Thoracic aorta (tissue), 2 donors: ENCODE measurements around the gene TYROBP. TPM values are rescaled to one million over a fixed set of nuclear protein-coding genes. Genes with fewer than 3 reads are reported as not detected.

ENCODE experiments used
- ATAC-seq: fragments of 150-250 bp; one replicate; pipeline ENCODE4 v1.8.0; 2017; ENCODE audit warnings: low read depth; ENCODE audit not compliant: insufficient number of reproducible peaks, low FRiP score
- DNase-seq: peaks from one replicate; pipeline ENCODE4 v3.0.0-alpha.2; 2020; ENCODE audit warnings: low spot score
- H3K27ac ChIP-seq, 2 donors: fragments of 200-600 bp; sonication (generic); 1 replicate in 1 of 2; 2 replicates in 1 of 2; pipeline ENCODE4 v1.5.1; 2016; ENCODE audit warnings: mild to moderate bottlenecking in 2 of 2, moderate library complexity in 2 of 2
- H3K27me3 ChIP-seq: fragments of 200-600 bp; sonication (generic); replicated peaks from 2 replicates; pipeline ENCODE4 v1.6.0; 2016; ENCODE audit warnings: mild to moderate bottlenecking; ENCODE audit not compliant: insufficient read depth
- H3K36me3 ChIP-seq: fragments of 200-600 bp; sonication (generic); one replicate; pipeline ENCODE4 v1.5.1; 2016
- H3K4me1 ChIP-seq, 2 donors: fragments of 200-600 bp; sonication (generic); 1 replicate in 1 of 2; 2 replicates in 1 of 2; pipeline versions ENCODE4 v1.5.1 to v1.6.0; 2016; ENCODE audit warnings: low read depth in 2 of 2, mild to moderate bottlenecking in 1 of 2; ENCODE audit not compliant: control insufficient read depth in 1 of 2
- H3K4me3 ChIP-seq: fragments of 200-600 bp; sonication (generic); 2 replicates; pipeline ENCODE4 v1.5.1; 2016; ENCODE audit warnings: mild to moderate bottlenecking
- H3K9me3 ChIP-seq: fragments of 200-600 bp; sonication (generic); 2 replicates; pipeline ENCODE4 v1.5.1; 2016
- CTCF ChIP-seq: fragments of 200-600 bp; sonication (generic); IDR thresholded peaks from one replicate; pipeline ENCODE4 v1.5.1; 2019; ENCODE audit warnings: antibody characterized with exemption
- total RNA-seq, 2 donors: library from RNA; depleted of rRNA; stranded (reverse); fragments of >200 nt; gene quantifications; one replicate each; pipeline versions ENCODE4 v1.1.0 to v1.2.3, GENCODE V29; 2016

The TYROBP gene
- total RNA-seq, 2 donors from 2014 or later, result 155 to 247 TPM

GRCh38 chr19:35945121-35945790 is 37.2 kb upstream of the TYROBP start:
- Histone ChIP-seq H3K4me1 (no peaks in the 10 kb centered on the region), H3K36me3 (peaks cover 3% of the 10 kb centered on the region), H3K9me3 (no peaks in the 10 kb centered on the region), H3K4me3 (no peak overlapping the region), H3K27me3 (no peaks in the 10 kb centered on the region), H3K27ac (no peak overlapping the region)
- DNase-seq (no peak), ATAC-seq (no peak)
- no peak for TF ChIP-seq CTCF

GRCh38 chr19:35944556-35944955 is 36.5 kb upstream of the TYROBP start:
- no peak for ATAC-seq
- Histone ChIP-seq H3K36me3 (peaks cover 3% of the 10 kb centered on the region), H3K4me1 (no peaks in the 10 kb centered on the region), H3K9me3 (no peaks in the 10 kb centered on the region), H3K27me3 (no peaks in the 10 kb centered on the region), H3K27ac (no peak overlapping the region), H3K4me3 (no peak overlapping the region)
- no peak for DNase-seq
- TF ChIP-seq CTCF, result no peak

- Histone ChIP-seq H3K36me3 (peaks cover 3% of the 10 kb centered on the region), H3K27ac (no peak overlapping the region), H3K4me3 (no peak overlapping the region), H3K9me3 (no peaks in the 10 kb centered on the region), H3K4me1 (peaks cover 0 to 3% of the 10 kb centered on the region in 2 donors), H3K27me3 (no peaks in the 10 kb centered on the region)
- ATAC-seq (no peak), DNase-seq (no peak)
- no peak for TF ChIP-seq CTCF
Observed at GRCh38 chr19:35943321-35944301, 35.5 kb upstream of the TYROBP start.

GRCh38 chr19:35942235-35942634 is 34.1 kb upstream of the TYROBP start:
- ATAC-seq (no peak), DNase-seq (no peak)
- no peak for TF ChIP-seq CTCF
- Histone ChIP-seq H3K27ac (no peak overlapping the region), H3K4me3 (no peak overlapping the region), H3K36me3 (peaks cover 3% of the 10 kb centered on the region), H3K4me1 (peaks cover 4 to 17% of the 10 kb centered on the region in 2 donors), H3K9me3 (no peaks in the 10 kb centered on the region), H3K27me3 (no peaks in the 10 kb centered on the region)

GRCh38 chr19:35940839-35941238 is 32.7 kb upstream of the TYROBP start:
- no peaks in the 10 kb centered on the region for H3K27me3 ChIP-seq
- ATAC-seq (no peak), DNase-seq (no peak)
- no peak overlapping the region for H3K4me3 ChIP-seq
- H3K9me3 ChIP-seq, result no peaks in the 10 kb centered on the region
- no peak overlapping the region for H3K27ac ChIP-seq
- H3K4me1 ChIP-seq, result peaks cover 7 to 23% of the 10 kb centered on the region in 2 donors
- no peak for TF ChIP-seq CTCF
- H3K36me3 ChIP-seq, result peaks cover 3% of the 10 kb centered on the region
